ENCODE data around the gene XRCC1. TPM values are rescaled to one million over a fixed set of nuclear protein-coding genes. Genes with fewer than 3 reads are reported as not detected.

The XRCC1 gene
- total and polyA plus RNA-seq, 10 of the 15 experiments (the other 5 are each of a cell fraction or from before 2014, with no cell fraction given): 2.0 to 51.1 (median 33.7) TPM

- ATAC-seq (no peak), DNase-seq (ENCODE audit: low read depth, low spot score) (no peak), FAIRE-seq (no peak)
- ChIA-PET RAD21 (ENCODE audit: unreplicated experiment) (no interaction called here), POLR2A (no interaction called here), CTCF (interaction anchor here (1.6 kb wide), 1 partner anchor 118 kb away, joined by 5 read pairs; no protein-coding TSS in a partner anchor), SMC1A (ENCODE audit: uncharacterized antibody, unreplicated experiment) (no interaction called here)
- no peak overlapping the region for H3K4me2 ChIP-seq (ENCODE audit: control insufficient read depth, insufficient read depth)
- no peaks in the 10 kb centered on the region for H4K20me1 ChIP-seq (ENCODE audit: control insufficient read depth, insufficient read depth)
- H3K27ac ChIP-seq (ENCODE audit: control insufficient read depth, insufficient read depth): no peak overlapping the region
- TF ChIP-seq IRF4 (IDR thresholded peaks at IDR 0.05; ENCODE audit: low read depth, low read length) (no peak), YY1 (IDR thresholded peaks at IDR 0.05; ENCODE audit: low read depth, low read length) (no peak), TBL1XR1 (IDR thresholded peaks at IDR 0.05; ENCODE audit: low read depth, low read length) (no peak), BRCA1 (IDR thresholded peaks at IDR 0.05; ENCODE audit: low read depth, low read length) (no peak), E4F1 (IDR thresholded peaks at IDR 0.05; ENCODE audit: borderline replicate concordance, partially characterized antibody) (no peak), RUNX3 (IDR thresholded peaks at IDR 0.05; ENCODE audit: low read length) (no peak), NFYA (IDR thresholded peaks at IDR 0.05; ENCODE audit: borderline replicate concordance, low read depth, low read length) (no peak), SUPT20H (IDR thresholded peaks at IDR 0.05; ENCODE audit: borderline replicate concordance, control insufficient read depth, low read depth, low read length) (no peak), NFXL1 (IDR thresholded peaks at IDR 0.05; ENCODE audit: borderline replicate concordance) (no peak), MYB (IDR thresholded peaks at IDR 0.05; ENCODE audit: borderline replicate concordance, low read depth, low read length) (no peak)
- H3K9ac ChIP-seq (ENCODE audit: control insufficient read depth, insufficient read depth, low read length): no peak overlapping the region
- H3K36me3 ChIP-seq (ENCODE audit: control insufficient read depth in 2 of 2, insufficient read depth in 2 of 2, low read length in 1 of 2): peaks cover 8 to 13% of the 10 kb centered on the region in 2 experiments
- no peaks in the 10 kb centered on the region for H3K79me2 ChIP-seq (ENCODE audit: control insufficient read depth, insufficient read depth, low read length)
- 99% methylated on average over 9 of the region's 9 CpGs for WGBS (ENCODE audit: insufficient coverage, insufficient replicate concordance, low lambda C conversion rate, missing lambda C conversion rate)
- H3K4me3 ChIP-seq: no peak overlapping the region
- H3K4me1 ChIP-seq (ENCODE audit: control insufficient read depth, insufficient read depth, low read length): no peaks in the 10 kb centered on the region
- H2AFZ ChIP-seq (ENCODE audit: control insufficient read depth, low read depth, low read length): no peak overlapping the region
- no peaks in the 10 kb centered on the region for H3K27me3 ChIP-seq (replicated peaks in 1 of 2; ENCODE audit: control insufficient read depth in 2 of 2, insufficient read depth in 2 of 2, low read length in 1 of 2)
- BruUV-seq (replicated peaks): no TSS peak
- in situ Hi-C loops (cut with MboI) (no loop called here), intact Hi-C loops (cut with micrococcal nuclease; ENCODE audit: unreplicated experiment) (no loop called here)
- H3K9me3 ChIP-seq (replicated peaks; ENCODE audit: control insufficient read depth, insufficient read depth, low read length): no peaks in the 10 kb centered on the region
Measured at GRCh38 chr19:43544077-43544476, 31.2 kb downstream of the XRCC1 start.

All from GM12878 (cell line).